ENCODE measurements around the gene ERC1.
A peak's percentile ranks its signal among the peaks of the same experiment; 100 is the strongest.
"Not testable (repeated sequence)": the region's sequence is repeated elsewhere in the genome, so short reads cannot be mapped to it uniquely, and the experiment has no call there.

ERC1 gene

GRCh38 chr12:1199700-1200099 is 208.7 kb downstream of the ERC1 start:
- DNase-seq, result no peak

- no peak for DNase-seq
Measured at GRCh38 chr12:1201030-1201429, 210.0 kb downstream of the ERC1 start.

- peak; percentile 56 for DNase-seq
Measured at GRCh38 chr12:1201886-1202285, 210.9 kb downstream of the ERC1 start.

- no peak for DNase-seq
Measured at GRCh38 chr12:1203735-1204019, 212.7 kb downstream of the ERC1 start.

GRCh38 chr12:1204581-1205121 is 213.6 kb downstream of the ERC1 start:
- no peak for DNase-seq

GRCh38 chr12:1205512-1206060 is 214.6 kb downstream of the ERC1 start:
- DNase-seq, result no peak

- no peak for DNase-seq
Measured at GRCh38 chr12:1206118-1206734, 215.2 kb downstream of the ERC1 start.

GRCh38 chr12:1207276-1207675 is 216.3 kb downstream of the ERC1 start:
- DNase-seq, result no peak

- not testable (repeated sequence) for DNase-seq
Measured at GRCh38 chr12:1208719-1209118, 217.7 kb downstream of the ERC1 start.

GRCh38 chr12:1212526-1212925 is 221.5 kb downstream of the ERC1 start:
- DNase-seq, result no peak

- DNase-seq, result no peak
Measured at GRCh38 chr12:1213205-1213604, 222.2 kb downstream of the ERC1 start.

GRCh38 chr12:1213618-1214205 is 222.7 kb downstream of the ERC1 start:
- DNase-seq, result no peak

- no peak for DNase-seq
Measured at GRCh38 chr12:1216560-1216959, 225.5 kb downstream of the ERC1 start.

GRCh38 chr12:1217191-1217949 is 226.3 kb downstream of the ERC1 start:
- DNase-seq, result no peak

GRCh38 chr12:1218369-1218768 is 227.3 kb downstream of the ERC1 start:
- no peak for DNase-seq

GRCh38 chr12:1220127-1221092 is 229.4 kb downstream of the ERC1 start:
- no peak for DNase-seq

GRCh38 chr12:1222858-1223639 is 232.0 kb downstream of the ERC1 start:
- DNase-seq, result no peak

- DNase-seq, result no peak
Measured at GRCh38 chr12:1226951-1227350, 235.9 kb downstream of the ERC1 start.

- DNase-seq, result no peak
Measured at GRCh38 chr12:1234073-1234472, 243.1 kb downstream of the ERC1 start.

- DNase-seq, result no peak
Measured at GRCh38 chr12:1246637-1247036, 255.6 kb downstream of the ERC1 start.

- DNase-seq, result no peak
Measured at GRCh38 chr12:1250641-1251040, 259.6 kb downstream of the ERC1 start.

GRCh38 chr12:1252758-1253157 is 261.7 kb downstream of the ERC1 start:
- DNase-seq, result no peak
